Measurements from ENCODE around the gene RAB6B. TPM values are rescaled to one million over a fixed set of nuclear protein-coding genes. Genes with fewer than 3 reads are reported as not detected.

The RAB6B gene
- total RNA-seq, 1 experiment from 2014 or later, result 18.0 TPM

DNA sequence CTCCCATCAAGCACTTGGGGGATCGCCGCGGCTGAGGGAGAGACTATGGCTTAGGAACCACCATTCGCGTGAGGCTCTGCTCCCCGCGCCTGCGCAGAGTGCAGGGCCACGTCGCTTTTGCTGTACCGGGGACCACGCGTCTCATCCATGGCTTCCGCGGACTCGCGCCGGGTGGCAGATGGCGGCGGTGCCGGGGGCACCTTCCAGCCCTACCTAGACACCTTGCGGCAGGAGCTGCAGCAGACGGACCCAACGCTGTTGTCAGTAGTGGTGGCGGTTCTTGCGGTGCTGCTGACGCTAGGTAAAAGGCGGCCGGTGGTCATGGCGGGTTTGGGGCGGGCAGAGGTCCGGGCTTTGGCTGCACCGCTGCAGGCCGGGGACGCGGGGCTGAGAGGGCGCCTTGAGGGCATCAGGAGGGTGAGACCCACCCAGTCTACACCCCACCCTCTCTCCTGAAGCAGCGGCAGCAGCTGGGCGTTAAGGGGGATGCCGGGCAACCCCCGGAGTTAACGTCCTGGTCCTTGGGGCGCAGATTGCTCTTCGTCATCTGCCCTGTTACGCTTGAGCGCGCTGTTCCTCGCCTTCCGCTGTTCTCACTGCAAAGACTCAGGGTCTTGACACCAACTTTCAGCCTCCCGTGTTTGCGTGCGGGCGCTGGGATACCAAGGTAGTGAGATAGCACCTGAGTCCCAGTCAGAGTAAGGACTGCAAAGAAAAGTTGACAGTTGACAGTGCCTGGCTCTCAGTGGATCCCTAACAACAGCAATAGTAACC lies 89.8 kb downstream of the RAB6B start, which contains the start of gene SRPRB (continued):
- TF ChIP-seq ETV6 (CRISPR knock-in tag; IDR thresholded peaks at IDR 0.05) (peak; percentile 68; the same call in 1 of the 2 replicates), ELF4 (CRISPR knock-in tag; IDR thresholded peaks at IDR 0.05; ENCODE audit: low read depth) (no peak), ZNF232 (CRISPR knock-in tag; IDR thresholded peaks at IDR 0.05) (no peak), JAZF1 (CRISPR knock-in tag; IDR thresholded peaks at IDR 0.05) (no peak), RORB (CRISPR knock-in tag; IDR thresholded peaks at IDR 0.05) (no peak), CREB1 (CRISPR knock-in tag; IDR thresholded peaks at IDR 0.05) (0 out of 2 replicates have a peak, but pooled peaks have one; percentile 27), SMAD4 (CRISPR knock-in tag; IDR thresholded peaks at IDR 0.05) (no peak), FOXJ3 (CRISPR knock-in tag; IDR thresholded peaks at IDR 0.05; ENCODE audit: borderline replicate concordance) (no peak), OVOL2 (CRISPR knock-in tag; IDR thresholded peaks at IDR 0.05; ENCODE audit: borderline replicate concordance) (no peak), ZNF138 (CRISPR knock-in tag; conservative IDR thresholded peaks at IDR 0.05) (no peak), NFE2L1 (CRISPR knock-in tag; IDR thresholded peaks at IDR 0.05) (peak; percentile 65; the same call in 1 of the 2 replicates), GABPB1 (CRISPR knock-in tag; IDR thresholded peaks at IDR 0.05) (peak; percentile 17; the same call in 1 of the 2 replicates), TEAD4 (CRISPR knock-in tag; IDR thresholded peaks at IDR 0.05) (no peak), ZNF317 (CRISPR knock-in tag; IDR thresholded peaks at IDR 0.05; ENCODE audit: borderline replicate concordance, low read depth) (no peak), JUN (CRISPR knock-in tag; IDR thresholded peaks at IDR 0.05) (no peak), CBFB (CRISPR knock-in tag; IDR thresholded peaks at IDR 0.05; ENCODE audit: low read depth) (no peak), TCF7 (CRISPR knock-in tag; IDR thresholded peaks at IDR 0.05; ENCODE audit: low read depth) (no peak)
- TF ChIP-seq, protein P1, sequence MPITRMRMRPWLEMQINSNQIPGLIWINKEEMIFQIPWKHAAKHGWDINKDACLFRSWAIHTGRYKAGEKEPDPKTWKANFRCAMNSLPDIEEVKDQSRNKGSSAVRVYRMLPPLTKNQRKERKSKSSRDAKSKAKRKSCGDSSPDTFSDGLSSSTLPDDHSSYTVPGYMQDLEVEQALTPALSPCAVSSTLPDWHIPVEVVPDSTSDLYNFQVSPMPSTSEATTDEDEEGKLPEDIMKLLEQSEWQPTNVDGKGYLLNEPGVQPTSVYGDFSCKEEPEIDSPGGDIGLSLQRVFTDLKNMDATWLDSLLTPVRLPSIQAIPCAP (CRISPR knock-in tag; IDR thresholded peaks at IDR 0.05), result peak; percentile 57
- TF ChIP-seq, protein P2, sequence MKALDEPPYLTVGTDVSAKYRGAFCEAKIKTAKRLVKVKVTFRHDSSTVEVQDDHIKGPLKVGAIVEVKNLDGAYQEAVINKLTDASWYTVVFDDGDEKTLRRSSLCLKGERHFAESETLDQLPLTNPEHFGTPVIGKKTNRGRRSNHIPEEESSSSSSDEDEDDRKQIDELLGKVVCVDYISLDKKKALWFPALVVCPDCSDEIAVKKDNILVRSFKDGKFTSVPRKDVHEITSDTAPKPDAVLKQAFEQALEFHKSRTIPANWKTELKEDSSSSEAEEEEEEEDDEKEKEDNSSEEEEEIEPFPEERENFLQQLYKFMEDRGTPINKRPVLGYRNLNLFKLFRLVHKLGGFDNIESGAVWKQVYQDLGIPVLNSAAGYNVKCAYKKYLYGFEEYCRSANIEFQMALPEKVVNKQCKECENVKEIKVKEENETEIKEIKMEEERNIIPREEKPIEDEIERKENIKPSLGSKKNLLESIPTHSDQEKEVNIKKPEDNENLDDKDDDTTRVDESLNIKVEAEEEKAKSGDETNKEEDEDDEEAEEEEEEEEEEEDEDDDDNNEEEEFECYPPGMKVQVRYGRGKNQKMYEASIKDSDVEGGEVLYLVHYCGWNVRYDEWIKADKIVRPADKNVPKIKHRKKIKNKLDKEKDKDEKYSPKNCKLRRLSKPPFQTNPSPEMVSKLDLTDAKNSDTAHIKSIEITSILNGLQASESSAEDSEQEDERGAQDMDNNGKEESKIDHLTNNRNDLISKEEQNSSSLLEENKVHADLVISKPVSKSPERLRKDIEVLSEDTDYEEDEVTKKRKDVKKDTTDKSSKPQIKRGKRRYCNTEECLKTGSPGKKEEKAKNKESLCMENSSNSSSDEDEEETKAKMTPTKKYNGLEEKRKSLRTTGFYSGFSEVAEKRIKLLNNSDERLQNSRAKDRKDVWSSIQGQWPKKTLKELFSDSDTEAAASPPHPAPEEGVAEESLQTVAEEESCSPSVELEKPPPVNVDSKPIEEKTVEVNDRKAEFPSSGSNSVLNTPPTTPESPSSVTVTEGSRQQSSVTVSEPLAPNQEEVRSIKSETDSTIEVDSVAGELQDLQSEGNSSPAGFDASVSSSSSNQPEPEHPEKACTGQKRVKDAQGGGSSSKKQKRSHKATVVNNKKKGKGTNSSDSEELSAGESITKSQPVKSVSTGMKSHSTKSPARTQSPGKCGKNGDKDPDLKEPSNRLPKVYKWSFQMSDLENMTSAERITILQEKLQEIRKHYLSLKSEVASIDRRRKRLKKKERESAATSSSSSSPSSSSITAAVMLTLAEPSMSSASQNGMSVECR (CRISPR knock-in tag; IDR thresholded peaks at IDR 0.05; ENCODE audit: borderline replicate concordance), result peak; percentile 66; the same call in 1 of the 2 replicates
- TF ChIP-seq, protein P3, sequence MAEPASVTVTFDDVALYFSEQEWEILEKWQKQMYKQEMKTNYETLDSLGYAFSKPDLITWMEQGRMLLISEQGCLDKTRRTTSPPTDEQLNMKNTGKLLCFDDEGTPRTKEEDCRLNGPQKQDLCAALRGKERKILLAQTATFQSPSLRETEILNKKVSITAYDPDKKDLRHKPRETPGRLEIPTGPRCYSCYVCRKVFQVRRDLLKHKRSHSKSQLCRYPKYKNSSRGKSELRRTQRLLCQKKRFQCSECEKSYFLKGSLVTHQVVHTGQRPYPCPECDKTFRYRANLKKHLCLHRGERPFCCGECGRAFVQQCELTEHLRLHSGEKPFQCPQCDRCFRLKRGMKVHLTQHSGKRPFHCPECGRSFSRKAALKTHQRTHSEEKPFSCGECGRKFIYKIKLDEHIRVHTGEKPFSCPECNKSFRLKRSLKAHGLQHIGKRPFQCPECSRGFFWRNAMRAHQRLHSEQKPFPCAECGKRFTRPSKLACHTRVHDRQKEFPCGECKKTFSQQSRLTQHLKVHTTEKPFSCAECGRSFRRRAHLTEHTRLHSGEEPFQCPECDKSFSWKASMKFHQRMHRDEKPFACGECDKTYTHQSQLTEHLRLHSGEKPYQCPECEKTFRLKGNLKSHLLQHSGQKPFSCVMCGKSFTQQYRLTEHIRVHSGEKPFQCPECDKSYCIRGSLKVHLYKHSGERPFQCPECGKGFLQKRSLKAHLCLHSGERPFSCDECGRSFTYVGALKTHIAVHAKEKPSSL (CRISPR knock-in tag; conservative IDR thresholded peaks at IDR 0.05), result no peak
- TF ChIP-seq, protein P4, sequence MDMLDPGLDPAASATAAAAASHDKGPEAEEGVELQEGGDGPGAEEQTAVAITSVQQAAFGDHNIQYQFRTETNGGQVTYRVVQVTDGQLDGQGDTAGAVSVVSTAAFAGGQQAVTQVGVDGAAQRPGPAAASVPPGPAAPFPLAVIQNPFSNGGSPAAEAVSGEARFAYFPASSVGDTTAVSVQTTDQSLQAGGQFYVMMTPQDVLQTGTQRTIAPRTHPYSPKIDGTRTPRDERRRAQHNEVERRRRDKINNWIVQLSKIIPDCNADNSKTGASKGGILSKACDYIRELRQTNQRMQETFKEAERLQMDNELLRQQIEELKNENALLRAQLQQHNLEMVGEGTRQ (CRISPR knock-in tag; IDR thresholded peaks at IDR 0.05), result no peak
- TF ChIP-seq, protein P5, sequence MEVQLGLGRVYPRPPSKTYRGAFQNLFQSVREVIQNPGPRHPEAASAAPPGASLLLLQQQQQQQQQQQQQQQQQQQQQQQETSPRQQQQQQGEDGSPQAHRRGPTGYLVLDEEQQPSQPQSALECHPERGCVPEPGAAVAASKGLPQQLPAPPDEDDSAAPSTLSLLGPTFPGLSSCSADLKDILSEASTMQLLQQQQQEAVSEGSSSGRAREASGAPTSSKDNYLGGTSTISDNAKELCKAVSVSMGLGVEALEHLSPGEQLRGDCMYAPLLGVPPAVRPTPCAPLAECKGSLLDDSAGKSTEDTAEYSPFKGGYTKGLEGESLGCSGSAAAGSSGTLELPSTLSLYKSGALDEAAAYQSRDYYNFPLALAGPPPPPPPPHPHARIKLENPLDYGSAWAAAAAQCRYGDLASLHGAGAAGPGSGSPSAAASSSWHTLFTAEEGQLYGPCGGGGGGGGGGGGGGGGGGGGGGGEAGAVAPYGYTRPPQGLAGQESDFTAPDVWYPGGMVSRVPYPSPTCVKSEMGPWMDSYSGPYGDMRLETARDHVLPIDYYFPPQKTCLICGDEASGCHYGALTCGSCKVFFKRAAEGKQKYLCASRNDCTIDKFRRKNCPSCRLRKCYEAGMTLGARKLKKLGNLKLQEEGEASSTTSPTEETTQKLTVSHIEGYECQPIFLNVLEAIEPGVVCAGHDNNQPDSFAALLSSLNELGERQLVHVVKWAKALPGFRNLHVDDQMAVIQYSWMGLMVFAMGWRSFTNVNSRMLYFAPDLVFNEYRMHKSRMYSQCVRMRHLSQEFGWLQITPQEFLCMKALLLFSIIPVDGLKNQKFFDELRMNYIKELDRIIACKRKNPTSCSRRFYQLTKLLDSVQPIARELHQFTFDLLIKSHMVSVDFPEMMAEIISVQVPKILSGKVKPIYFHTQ (CRISPR knock-in tag; IDR thresholded peaks at IDR 0.05), result no peak
- TF ChIP-seq, protein P6, sequence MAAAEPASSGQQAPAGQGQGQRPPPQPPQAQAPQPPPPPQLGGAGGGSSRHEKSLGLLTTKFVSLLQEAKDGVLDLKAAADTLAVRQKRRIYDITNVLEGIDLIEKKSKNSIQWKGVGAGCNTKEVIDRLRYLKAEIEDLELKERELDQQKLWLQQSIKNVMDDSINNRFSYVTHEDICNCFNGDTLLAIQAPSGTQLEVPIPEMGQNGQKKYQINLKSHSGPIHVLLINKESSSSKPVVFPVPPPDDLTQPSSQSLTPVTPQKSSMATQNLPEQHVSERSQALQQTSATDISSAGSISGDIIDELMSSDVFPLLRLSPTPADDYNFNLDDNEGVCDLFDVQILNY (CRISPR knock-in tag; IDR thresholded peaks at IDR 0.05), result no peak
- TF ChIP-seq, protein P7, sequence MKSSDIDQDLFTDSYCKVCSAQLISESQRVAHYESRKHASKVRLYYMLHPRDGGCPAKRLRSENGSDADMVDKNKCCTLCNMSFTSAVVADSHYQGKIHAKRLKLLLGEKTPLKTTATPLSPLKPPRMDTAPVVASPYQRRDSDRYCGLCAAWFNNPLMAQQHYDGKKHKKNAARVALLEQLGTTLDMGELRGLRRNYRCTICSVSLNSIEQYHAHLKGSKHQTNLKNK (CRISPR knock-in tag; IDR thresholded peaks at IDR 0.05), result no peak
- TF ChIP-seq, protein P8, sequence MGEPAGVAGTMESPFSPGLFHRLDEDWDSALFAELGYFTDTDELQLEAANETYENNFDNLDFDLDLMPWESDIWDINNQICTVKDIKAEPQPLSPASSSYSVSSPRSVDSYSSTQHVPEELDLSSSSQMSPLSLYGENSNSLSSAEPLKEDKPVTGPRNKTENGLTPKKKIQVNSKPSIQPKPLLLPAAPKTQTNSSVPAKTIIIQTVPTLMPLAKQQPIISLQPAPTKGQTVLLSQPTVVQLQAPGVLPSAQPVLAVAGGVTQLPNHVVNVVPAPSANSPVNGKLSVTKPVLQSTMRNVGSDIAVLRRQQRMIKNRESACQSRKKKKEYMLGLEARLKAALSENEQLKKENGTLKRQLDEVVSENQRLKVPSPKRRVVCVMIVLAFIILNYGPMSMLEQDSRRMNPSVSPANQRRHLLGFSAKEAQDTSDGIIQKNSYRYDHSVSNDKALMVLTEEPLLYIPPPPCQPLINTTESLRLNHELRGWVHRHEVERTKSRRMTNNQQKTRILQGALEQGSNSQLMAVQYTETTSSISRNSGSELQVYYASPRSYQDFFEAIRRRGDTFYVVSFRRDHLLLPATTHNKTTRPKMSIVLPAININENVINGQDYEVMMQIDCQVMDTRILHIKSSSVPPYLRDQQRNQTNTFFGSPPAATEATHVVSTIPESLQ (CRISPR knock-in tag; IDR thresholded peaks at IDR 0.05), result no peak
